ENCODE measurements around the gene FRAT2.
"Not testable (repeated sequence)": the region's sequence is repeated elsewhere in the genome, so short reads cannot be mapped to it uniquely, and the experiment has no call there.

FRAT2 gene

DNA sequence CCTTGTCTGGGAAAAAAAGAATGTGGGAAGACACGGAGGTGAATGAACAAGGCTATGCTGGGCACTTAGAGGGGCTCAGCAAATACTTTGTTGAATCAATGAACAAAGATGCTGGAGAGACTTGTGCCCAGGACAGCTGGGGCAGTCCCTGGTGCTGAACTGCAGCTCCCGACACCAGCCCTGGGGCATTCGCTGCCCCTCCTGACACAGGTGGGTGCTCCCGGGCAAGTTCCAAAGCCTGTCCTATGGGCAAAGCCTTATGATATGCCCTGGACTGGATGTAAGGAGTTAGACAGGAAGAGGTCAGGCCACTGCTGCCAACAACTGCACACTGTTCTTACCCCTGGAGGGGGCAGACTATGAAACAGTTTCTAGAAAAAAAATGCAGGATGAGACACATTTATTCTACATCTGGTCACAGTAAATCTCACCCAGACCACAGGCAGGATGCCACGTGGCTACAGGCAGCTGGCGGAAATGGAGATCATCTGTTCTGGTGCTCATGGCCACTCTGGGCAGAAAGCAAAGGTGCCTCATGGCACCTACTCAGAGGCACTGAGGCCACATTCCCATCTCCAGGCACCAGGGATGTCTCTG is 21.9 kb upstream of the FRAT2 start:
- no peak for DNase-seq

DNA sequence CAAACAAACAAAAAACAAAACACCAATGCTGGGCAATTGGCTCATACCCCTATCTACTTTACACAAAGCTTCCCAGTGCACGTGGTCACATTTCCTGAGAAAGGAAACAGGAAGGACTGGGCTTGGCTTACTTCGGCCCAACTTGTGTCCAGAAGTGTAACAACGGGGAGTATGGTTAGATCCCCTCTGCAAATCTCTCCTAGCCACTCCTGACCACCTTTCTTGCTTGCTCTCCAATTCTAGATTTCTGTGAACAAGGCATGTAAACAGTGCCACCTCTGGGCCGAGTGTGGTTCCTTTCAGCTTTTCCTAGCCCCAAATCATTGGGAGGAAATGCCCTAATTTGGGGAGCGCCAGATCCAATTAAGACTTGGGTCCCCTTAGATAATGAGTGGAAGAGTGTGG is 21.0 kb upstream of the FRAT2 start:
- peak; percentile 56 for DNase-seq

DNA sequence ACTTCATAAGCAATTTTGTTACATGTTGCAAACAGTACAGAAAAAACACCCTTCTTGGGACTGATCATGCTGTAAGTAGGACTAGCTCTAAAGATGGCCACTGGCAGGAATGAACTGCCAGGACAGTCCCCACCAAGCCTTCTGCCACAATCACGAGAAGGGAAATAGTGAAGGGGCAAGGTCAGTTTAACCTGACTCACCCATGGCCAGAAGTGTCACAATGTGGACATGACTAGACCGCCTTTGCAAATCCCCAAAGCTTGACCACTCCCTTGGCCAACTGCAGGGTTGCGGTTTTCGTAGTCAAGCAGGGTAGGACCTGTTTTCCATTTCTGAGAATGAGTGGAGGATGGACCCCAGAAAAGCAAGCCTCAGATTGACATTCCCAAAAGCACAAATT is 19.4 kb upstream of the FRAT2 start:
- no peak for DNase-seq

DNA sequence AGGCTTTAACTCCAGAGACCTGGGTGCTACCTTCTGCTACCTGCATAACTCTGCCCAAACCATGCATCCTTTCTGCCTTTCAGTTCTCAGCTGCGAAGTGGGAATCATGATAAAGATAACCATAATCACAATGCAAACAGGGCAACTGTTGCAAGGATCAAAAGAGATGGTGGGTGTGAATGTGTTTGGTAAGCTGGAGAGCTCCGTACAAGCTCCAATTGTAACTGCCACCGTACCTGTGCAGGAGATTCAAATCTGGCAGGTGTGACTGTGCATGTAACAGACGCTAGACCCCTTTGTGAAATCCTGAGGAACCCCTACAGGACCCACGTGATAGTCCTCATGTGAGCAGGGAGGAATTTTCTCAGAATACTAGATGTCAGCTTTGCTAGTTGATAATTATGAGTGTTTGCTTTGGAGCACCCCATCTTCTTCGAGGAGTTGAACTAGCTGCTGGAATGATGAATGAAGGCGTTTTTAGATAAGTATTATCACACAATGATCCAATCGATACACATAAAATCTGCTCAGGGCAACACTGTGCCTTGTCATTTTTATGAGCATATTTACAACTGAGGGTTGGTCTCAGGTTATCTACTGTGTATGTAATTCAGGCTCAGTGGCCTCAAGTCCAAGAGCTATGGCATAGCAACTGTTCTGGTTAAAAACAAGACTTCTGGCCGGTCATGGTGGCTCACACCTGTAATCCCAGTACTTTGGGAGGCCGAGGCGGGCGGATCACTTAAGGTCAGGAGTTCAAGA is 15.4 kb upstream of the FRAT2 start:
- no peak for DNase-seq

DNA sequence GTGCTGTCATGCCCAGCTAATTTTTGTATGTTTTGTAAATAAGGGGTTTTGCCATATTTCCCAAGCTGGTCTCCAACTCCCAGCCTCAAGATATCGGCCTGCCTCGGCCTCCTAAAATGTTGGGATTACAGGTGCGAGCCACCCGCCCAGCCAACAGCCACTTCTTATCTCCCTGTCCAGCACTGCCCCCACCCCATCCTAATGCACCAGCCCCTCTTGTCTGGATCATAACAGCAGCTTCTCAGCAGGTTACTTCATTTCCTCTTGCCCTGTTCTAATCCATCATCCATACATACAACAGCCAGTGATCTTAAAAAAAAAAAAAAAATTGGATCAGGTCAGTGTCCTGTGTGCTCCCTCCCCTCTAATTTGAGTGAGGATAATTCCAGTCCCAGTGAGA is 12.8 kb upstream of the FRAT2 start:
- DNase-seq, result peak; percentile 19

DNA sequence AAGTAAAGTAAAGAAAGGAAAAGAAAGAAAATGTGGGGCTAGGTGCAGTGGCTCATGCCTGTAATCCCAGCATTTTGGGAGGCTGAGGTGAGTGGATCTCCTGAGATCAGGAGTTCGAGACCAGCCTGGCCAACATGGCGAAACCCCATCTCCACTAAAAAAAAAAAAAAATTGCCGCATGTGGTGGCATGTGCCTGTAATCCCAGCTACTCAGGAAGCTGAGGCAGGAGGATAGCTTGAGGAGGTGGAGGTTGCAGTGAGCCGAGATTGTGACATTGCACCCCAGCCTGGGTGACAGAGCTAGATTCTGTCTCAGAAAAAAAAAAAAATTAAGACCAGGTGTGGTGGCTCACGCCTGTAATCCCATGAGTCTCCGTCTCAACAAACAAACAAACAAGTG is 9.1 kb upstream of the FRAT2 start:
- DNase-seq, result not testable (repeated sequence)

DNA sequence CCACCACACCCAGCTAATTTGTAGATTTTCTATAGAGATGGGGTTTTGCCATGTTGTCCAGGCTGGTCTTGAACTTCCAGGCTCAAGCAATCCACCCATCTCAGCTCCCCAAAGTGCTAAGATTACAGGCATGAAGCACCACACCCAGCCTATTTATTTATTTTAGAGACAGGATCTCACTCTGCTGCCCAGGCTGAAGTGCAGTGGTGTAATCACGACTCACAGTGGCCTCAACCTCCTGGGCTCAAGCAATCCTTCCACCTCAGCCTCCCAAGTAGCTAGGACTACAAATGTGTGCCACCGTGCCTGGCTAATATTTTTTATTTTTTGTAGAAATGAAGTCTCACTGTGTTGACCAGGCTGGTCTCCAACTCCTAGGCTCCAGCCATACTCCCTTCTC is 6.9 kb upstream of the FRAT2 start:
- DNase-seq, result no peak

DNA sequence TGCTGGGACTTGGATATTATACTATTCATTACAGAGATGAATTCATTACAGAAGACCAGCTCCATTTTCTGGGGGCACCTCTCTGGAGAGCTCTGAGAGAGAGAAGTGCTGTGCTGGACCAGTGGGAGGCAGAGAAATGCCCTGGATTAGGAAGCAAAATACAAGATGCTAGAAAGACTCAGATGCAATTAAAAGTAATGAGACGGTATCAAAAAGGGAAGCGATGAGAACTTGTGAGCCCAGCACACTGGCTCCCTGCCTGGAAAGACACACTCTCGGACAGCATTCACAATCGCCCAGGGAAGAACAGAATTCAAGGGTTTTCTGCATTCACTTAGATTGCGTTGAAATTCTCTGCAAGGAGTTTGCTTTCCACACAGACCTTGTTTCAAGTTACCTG is 3.5 kb upstream of the FRAT2 start:
- no peak for DNase-seq

DNA sequence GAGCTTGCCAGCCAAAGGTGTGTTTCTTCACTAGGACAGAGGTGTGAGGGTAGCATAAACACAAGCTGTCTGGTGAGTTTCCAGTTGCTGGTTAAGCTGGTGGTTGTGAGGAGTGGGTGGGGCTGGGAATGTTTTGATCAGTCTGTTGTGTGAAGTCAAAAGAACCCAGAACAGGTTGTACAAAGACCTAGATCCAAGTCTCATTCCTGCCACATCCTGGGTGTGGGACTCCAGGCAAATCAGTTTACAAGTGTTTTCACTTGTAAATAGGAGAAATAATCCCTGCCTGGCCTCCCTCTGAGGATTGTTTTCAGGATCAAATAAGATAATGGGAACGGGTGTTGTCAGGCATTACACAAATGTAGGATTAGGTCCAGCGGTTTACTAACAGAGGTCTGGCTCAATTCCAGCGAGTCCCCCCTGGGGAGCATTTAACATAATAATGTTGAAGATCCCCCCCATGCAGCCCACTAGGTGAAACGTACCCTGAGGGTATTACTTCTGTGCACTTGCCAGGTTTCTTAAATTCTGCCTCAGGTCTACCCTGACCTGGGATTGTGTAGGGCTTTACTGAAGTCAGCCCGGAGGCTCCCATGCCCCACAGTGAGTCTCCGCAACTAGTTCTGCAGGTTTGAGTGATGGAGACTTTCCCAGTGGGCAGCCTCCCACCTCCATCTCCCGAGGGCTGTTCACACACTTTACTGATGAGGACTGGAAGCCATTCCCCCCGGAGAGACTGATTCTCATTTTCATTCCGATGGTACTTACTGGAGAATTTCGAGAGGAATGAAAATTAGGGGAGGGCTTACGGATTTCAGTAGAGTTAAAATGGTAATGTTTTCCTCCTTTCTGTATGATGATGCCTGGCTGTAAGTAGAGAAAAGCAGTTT is 2.7 kb upstream of the FRAT2 start:
- DNase-seq, result no peak

DNA sequence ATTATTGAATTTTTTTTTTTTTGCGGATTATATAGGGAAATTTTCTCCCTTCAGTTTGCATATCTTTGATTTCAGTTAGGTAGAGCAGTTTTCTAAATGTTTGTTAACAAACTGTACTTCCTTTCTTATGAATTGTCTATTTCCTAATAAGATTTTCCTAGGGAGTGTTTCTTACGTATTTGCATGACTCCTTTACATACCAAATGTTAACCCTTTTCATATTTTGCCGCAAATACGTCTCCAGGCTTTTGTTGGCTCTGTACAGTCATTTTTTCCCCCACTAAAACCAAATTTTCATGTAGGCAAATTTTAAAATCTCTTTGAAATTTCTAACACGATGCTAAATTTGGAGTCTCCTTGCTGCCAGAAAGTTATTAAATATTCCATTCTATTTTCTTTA is 1.9 kb upstream of the FRAT2 start:
- DNase-seq, result no peak

DNA sequence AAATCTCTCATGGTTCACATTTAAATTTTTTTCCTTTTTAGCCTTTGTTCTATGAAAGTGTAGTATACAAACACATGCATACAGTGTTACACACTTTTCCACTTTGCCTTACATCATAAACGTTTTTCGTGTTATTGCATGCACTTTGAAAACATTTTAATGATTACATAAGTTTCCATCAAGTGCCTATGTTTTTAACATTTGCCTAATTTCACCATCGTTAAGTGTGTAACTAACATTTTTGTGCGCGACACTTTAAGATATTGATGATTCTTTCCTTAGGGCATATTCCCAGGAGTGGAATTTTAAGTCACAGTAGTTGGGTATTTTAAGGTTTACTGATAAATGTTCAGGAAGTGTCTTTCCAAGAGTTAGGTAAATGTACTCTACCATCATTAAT is 1.5 kb upstream of the FRAT2 start:
- peak; percentile 20 for DNase-seq

DNA sequence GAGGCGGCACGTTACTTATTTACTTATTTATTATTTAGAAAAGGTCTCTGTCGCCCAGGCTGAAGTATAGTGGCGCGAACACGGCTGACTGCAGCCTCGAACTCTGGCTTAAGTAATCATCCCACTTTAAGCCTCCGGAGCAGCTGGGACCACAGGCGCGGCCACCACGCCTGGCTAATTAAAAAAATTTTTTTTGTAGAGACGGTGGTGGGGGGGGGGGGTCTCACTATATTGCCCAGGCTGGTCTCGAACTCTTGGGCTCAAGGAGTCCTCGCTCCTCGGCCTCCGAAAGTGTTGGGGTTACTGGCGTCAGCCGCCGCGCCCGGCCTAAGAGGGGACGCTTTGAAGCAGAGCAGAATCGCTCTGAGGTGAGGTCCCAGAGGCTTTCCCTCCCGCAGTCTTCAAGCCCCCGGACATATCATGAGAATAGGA is 675 bp upstream of the FRAT2 start:
- peak; percentile 24 for DNase-seq

DNA sequence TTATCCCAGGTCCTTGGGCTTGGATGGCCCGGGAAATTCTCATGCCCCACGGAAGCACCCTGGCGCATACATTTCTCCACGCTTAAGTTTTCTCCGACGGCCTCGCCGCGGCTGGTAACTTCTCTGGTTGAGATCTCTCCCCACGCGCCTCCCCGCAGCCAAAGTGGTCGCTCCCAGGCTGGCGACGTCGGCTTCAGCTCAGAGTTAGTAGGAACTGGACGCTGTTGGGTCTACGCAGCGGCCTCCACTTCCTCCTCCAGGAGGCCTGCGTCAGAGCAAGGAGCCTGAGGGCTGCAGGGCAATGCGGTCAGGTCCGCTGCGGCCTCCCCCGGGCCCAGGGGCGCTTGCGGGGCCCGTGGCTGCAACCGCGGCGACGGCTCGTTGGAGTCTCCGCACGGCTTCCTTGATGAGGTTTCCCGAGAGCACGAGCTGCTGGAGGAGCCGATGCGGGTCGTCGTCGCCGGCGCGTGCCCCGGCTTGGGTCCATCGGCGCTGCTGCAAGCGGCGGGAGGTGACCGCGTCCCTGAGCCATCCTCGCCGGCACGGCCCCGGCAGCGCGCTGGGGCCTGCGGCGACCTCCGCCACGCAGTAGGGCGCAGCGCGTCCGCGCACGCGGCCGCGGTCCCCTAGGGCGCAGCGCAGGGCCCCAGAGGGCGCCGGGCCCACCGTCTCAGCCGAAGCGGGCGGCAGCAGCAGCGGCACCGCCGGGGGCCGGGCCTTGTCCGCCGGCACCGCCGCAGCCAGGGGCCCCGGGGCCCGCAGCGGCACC is 744 bp downstream of the FRAT2 start:
- peak; percentile 75 for DNase-seq

DNA sequence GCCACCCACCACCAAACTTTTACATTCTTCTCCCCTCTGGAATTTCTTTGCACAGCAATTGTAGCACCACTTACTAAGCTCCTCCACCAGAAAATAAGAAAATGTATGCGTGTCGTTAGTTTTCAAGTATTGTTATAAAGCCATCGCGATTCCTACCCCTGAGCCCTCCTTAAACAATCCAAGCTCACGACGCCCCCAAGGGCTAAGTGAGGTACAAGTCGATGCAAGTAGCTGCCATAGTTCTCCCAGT is 1.3 kb downstream of the FRAT2 start:
- DNase-seq, result peak; percentile 81

DNA sequence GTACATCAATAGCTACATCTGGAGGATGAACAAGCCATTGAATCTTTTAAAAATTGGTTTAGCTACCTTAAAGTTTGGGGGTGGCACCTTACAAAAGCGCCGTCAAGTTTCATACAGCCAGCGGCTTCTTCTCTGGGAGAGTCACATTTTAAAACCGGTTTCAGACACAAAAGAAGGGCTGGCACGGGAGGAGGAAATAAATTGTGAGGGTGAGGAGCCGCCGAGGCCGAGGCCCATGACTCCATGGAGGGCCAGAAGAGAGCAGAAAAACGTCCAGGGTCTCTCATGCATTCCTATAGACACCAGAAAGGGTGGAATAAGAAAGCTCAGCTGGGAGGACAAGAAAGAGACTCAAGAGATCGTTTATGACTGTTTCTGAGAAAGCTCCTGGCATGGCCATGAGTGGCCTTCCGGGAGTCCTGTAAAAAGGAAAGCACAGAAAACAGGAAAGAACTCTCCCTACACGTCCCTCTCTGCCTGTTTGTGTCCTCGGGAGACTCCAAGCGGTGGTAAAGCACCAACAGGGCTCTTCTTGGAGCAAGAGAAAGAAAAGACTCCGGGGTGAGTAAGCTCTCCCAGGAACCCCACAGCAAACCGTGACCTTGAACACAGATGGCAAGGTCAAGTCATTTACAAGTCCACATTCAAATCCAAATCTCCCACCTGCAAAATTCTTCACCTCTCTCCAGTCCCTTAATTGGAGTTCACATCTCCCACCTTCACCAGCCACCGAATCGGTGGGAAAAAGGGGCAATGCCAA is 1.8 kb downstream of the FRAT2 start:
- DNase-seq, result peak; percentile 58

DNA sequence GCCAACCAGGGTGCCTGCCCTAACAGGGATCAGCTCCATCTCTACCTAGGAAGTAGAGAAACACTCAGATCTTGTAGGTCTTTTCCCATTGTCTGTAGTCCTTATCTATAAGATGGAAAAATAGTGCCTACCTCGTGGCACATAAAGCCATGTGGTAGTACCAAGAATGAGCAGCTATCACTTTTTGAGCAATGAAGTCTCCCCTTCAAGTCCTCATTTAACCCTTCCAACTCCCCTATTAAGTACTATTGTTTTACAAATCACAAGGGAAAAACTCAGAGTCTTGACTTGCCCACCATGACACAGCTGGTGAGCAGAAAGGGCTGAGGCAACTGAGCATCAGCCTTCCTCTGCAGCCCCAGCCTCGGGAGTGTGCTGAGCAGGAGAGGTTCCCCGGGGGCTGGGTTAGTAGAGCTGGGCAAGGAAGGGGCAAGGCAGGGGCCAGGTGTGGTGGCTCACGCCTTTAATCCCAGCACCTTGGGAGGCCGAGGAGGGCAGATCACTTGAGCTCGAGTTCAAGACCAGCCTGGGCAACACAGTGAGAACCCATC is 3.3 kb downstream of the FRAT2 start:
- peak; percentile 49 for DNase-seq

DNA sequence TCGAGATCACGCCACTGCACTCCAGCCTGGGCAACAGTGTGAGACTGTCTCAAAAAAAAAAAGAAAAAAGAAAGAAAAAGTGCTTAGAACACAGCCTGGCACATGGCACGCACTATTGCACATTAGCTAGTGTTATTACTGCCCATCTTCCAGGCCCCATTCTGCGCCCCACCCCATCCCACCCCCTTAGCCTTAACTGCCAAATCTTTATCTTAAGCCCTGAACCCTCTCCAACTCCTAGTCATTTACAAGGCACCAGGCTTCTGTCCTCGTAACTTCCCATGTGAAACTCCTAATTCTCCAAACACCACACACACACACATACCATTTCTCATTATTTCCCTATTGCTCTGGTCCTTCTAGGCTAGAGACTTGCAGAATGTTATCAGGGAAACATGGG is 4.8 kb downstream of the FRAT2 start:
- DNase-seq, result peak; percentile 73

DNA sequence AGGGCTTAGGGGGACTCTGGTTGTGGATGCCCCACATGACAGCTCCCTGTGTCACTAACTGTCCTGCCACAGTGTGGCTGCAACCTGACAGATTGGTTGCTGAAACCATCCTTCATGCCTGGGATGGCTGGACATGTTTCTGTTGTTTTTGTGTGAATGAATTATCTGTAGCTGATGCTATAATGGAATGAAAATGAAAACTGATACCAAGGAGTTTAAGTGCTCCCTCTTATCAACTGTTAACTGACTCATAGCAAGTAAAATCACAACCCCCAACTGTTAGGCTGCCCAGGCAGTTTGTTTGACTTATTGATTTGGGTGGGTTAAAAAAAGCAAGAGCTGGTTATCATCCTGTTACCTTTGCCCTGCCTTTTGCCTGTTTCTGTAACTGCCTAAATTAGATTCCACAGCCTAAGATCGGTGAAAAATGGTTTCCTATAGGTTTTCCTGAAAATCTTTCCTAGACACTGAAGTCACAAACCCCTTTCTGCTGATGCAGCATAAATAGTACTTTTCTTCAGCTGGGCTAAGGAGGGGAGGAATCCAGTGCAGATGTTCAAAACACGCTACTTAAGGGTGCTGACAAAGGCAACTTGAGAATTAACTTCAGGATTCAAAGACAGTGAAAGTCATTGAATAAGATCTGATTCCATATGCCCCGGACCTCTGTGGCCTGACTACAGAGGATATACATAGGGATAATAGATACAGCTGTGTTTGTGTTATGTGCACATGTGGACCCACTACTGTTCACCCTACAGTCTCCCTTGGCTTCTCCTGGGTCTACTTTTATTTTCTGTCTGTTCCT is 5.7 kb downstream of the FRAT2 start:
- DNase-seq, result peak; percentile 64

DNA sequence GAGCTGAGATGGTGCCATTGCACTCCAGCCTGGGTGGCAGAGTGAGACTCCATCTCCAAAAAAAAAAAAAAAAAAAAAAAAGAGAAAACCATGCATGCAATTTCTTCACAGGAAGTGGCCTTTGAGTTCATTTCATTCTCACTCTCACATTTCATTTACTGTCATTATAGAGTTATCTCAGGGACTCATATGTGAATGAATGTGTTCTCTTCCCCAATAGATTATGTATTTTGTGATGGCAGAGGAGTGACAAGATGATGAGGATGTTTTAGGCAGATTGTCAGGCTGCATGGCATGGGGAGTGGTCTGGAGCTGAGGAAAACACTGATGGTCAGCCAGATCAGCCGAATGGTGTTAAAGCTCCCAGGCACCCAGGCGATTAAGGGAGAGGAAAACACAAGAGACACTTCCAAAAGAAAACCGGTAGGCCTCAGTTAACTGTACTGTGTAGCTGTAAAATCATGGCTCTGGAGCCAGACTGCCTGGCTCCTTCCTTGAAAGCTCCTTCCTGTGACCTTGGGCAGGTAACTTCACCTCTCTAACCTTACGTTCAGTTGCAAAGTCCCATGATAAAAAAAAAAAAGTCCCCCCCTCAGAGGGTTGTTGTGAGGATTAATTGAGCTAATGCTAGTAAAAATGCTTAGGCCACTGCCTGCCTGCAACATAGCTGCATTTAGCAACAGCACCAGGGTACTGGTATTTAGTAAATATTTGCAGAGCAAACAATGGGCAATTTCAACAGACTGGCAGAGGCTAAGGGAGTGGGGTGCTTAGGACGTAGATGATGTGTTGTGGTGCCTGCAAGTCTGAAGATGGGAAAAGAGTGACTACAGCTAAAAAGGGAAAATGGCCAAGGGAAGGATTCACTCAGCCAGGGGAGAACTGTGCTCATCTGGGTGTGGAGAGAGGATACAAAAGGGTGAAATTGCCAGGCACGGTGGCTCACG is 6.9 kb downstream of the FRAT2 start:
- peak; percentile 64 for DNase-seq

DNA sequence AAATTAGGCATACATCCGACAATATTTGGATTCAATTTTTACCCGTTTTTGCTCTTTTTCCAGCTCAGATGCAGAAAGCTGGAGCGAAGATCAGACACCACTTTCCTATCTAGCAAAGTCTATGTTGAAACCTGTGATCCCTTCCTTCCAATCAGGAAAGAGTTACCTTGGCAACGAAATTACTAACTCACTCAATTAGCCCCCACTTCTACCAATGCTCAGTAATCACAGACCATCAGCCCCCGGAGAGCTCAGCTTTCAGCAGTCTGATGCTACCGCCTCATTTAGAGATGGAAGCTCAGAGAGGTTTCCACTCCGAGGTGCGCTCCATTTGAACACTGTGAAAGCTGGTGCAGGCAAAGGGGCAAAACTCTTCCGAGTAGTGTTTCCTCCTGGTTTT is 8.8 kb downstream of the FRAT2 start:
- DNase-seq, result no peak
